Thoracic aorta (tissue), 2 donors: ENCODE data around the gene NPIPA5. TPM values are rescaled to one million over a fixed set of nuclear protein-coding genes. Genes with fewer than 3 reads are reported as not detected.
"Not testable (repeated sequence)": the region's sequence is repeated elsewhere in the genome, so short reads cannot be mapped to it uniquely, and the experiment has no call there.

Source experiments
- ATAC-seq: fragments of 150-250 bp; one replicate; pipeline ENCODE4 v1.8.0; 2017; ENCODE audit warnings: low read depth; ENCODE audit not compliant: insufficient number of reproducible peaks, low FRiP score
- DNase-seq: peaks from one replicate; pipeline ENCODE4 v3.0.0-alpha.2; 2020; ENCODE audit warnings: low spot score
- H3K27ac ChIP-seq, 2 donors: fragments of 200-600 bp; sonication (generic); 1 replicate in 1 of 2; 2 replicates in 1 of 2; pipeline ENCODE4 v1.5.1; 2016; ENCODE audit warnings: mild to moderate bottlenecking in 2 of 2, moderate library complexity in 2 of 2
- H3K27me3 ChIP-seq: fragments of 200-600 bp; sonication (generic); replicated peaks from 2 replicates; pipeline ENCODE4 v1.6.0; 2016; ENCODE audit warnings: mild to moderate bottlenecking; ENCODE audit not compliant: insufficient read depth
- H3K36me3 ChIP-seq: fragments of 200-600 bp; sonication (generic); one replicate; pipeline ENCODE4 v1.5.1; 2016
- H3K4me1 ChIP-seq, 2 donors: fragments of 200-600 bp; sonication (generic); 1 replicate in 1 of 2; 2 replicates in 1 of 2; pipeline versions ENCODE4 v1.5.1 to v1.6.0; 2016; ENCODE audit warnings: low read depth in 2 of 2, mild to moderate bottlenecking in 1 of 2; ENCODE audit not compliant: control insufficient read depth in 1 of 2
- H3K4me3 ChIP-seq: fragments of 200-600 bp; sonication (generic); 2 replicates; pipeline ENCODE4 v1.5.1; 2016; ENCODE audit warnings: mild to moderate bottlenecking
- H3K9me3 ChIP-seq: fragments of 200-600 bp; sonication (generic); 2 replicates; pipeline ENCODE4 v1.5.1; 2016
- total RNA-seq, 2 donors: library from RNA; depleted of rRNA; stranded (reverse); fragments of >200 nt; gene quantifications; one replicate each; pipeline versions ENCODE4 v1.1.0 to v1.2.3, GENCODE V29; 2016

Gene NPIPA5
- total RNA-seq, 2 donors from 2014 or later = 5.4 to 28.6 TPM

DNA sequence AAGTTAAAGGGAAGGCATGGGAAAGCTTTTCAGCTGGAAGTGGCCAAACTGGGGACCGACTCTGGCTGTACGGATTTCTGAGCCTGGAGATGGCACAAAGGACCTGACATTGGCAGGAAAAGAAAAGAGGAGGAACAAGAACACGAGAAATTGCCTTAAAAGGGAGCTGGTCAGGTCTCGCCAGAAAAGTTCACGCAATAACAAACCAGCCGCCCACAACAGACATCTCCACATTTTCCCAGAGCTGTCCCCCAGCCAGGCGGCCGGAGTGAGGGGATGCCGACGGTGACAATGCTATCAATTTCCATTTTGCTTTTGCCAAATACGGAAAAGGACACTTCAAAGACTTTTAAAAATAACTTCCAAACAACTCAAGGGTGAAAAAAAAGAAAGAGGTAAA lies 26.8 kb downstream of the NPIPA5 start:
- ATAC-seq, H3K27ac ChIP-seq: not testable (repeated sequence)

DNA sequence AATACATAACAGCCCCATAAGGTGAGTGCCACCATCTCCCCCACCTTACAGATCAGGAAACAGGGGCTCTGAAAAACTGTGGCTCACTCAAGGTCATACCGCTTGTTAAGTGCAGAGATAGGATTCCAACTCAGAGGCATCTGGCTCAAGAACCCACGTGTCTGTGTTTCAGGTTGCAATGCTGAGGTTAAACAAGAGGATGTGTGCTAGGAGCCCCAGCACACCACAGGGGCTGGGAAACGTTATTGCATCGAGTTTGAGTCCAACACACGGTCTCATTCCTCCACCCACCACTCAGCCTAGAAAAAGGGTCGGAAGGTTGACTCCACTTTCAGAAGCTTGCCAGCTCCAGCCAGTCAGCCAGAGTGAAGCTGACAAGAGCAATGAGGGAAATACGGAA lies 29.4 kb downstream of the NPIPA5 start:
- not testable (repeated sequence) for H3K9me3 ChIP-seq, ATAC-seq, H3K27ac ChIP-seq, H3K27me3 ChIP-seq, H3K36me3 ChIP-seq, H3K4me3 ChIP-seq, H3K4me1 ChIP-seq, DNase-seq

More for the DNA sequence above, 26.8 kb downstream of the NPIPA5 start:
- not testable (repeated sequence) for H3K9me3 ChIP-seq, DNase-seq, H3K36me3 ChIP-seq, H3K4me1 ChIP-seq, H3K27me3 ChIP-seq
- peak overlapping the region; percentile 42 for H3K4me3 ChIP-seq

DNA sequence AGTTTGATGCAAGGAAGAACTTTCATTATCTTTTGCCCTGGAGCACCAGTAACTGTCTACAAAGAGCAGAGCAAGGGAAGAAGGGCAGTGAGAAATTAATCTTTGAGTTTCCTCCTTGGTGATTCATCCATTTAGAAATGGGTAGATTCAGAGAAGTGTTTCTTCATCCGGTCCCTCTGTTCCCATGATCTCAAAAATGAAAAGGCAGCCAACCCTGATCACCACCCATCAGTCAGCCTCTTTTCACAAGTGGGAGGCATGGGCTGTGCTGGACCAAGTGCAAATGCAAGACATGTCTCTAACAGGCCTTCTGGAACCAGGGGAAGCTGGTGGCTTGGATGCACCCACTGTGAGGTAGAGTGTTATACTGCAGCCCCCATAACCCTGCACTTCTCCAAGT lies 35.8 kb downstream of the NPIPA5 start:
- H3K9me3 ChIP-seq, H3K36me3 ChIP-seq, H3K27me3 ChIP-seq, ATAC-seq, DNase-seq, H3K27ac ChIP-seq, H3K4me1 ChIP-seq, H3K4me3 ChIP-seq: not testable (repeated sequence)

DNA sequence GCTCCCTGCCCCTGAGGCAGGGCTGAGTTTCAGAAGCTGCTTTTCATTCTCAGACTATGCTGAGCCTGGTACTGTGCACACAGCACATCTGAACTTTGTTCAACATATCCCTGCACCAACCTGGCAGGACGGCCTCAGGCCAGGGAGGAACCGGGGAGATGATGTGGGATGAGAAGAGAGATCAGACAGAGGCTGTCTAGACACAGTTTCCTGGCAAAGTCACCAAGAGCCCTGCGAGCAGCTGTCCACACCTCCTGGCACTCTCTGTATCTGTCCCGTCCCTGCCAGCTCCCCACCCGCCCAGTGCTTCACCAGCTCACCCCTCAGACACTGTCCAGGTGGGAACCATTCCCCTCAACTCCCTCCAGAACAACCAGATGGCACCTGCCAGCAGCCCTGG lies 39.1 kb downstream of the NPIPA5 start:
- H3K27ac ChIP-seq, H3K9me3 ChIP-seq, DNase-seq, H3K4me3 ChIP-seq, H3K4me1 ChIP-seq, H3K27me3 ChIP-seq, H3K36me3 ChIP-seq, ATAC-seq: not testable (repeated sequence)

DNA sequence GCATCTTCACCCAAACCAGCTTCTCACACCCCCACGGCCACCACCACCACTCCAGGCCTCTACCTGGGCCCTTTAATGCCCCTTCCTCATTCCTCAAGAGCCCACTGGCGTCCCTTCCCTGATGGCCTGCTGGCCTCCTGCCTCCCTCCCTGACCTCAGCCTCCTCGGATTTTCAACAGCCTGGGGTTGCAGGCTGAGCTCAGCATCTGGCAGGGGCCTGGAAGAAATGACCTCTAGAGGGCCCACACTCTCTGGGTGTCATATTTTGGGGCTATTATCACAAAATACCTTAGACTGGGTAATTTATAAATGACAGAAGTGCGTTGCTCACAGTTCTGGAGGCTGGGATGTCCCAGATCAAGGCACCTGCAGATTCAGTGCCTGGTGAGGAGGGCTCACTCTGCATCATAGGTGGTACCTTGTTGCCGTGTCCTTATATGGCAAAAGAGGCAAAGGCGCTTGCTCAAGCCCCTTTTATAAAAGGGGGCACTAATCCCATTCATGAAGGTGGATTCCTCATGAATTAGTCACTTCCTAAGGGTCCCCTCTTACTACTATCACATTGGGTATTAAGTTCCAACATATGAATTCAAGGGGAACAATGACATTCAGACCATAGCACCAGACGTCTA lies 40.0 kb downstream of the NPIPA5 start:
- H3K36me3 ChIP-seq, H3K9me3 ChIP-seq, H3K4me3 ChIP-seq, H3K27me3 ChIP-seq, ATAC-seq, DNase-seq, H3K4me1 ChIP-seq, H3K27ac ChIP-seq: not testable (repeated sequence)

DNA sequence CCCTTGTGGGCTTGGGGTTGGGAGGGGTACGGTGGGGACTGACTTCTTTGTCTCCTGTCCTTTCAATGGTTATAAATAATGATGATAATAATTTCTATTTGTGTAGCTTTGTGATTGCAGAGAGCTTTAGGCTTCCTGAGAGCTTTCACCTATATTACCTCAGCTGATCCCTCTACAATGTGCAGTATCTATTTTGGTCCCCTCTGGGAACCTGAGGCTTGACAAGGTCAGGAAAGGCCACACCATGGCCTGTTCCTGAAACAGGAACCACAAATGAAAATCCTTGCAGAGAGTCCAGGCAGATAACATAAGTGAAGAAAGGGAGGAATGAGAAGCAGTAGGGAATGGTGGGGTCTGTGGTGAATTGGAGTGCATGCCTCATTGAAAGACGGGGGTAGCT lies 42.5 kb downstream of the NPIPA5 start:
- H3K27me3 ChIP-seq, H3K27ac ChIP-seq, H3K36me3 ChIP-seq, H3K4me1 ChIP-seq, H3K4me3 ChIP-seq, H3K9me3 ChIP-seq, DNase-seq, ATAC-seq: not testable (repeated sequence)

DNA sequence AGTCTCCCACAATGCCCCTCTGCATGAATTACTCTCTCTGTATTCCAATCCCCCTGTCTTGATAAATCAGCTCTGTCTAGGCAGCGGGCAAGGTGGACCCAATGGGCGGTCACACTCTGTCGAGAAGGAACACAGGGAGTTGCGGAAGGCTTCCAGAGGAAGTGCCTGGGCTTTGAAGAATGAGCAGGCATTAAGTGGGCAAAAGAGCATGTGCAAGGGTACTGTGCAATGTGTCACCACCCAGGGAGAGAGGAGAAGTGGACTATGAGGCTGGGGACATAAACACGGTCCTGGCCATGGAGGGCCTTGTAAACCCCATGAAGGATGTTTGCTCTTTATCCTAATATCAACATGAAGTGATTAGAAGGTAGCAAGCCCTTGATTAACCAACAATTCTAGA lies 44.1 kb downstream of the NPIPA5 start:
- H3K4me1 ChIP-seq, H3K4me3 ChIP-seq, H3K36me3 ChIP-seq, H3K27ac ChIP-seq, DNase-seq, ATAC-seq, H3K27me3 ChIP-seq, H3K9me3 ChIP-seq: not testable (repeated sequence)

DNA sequence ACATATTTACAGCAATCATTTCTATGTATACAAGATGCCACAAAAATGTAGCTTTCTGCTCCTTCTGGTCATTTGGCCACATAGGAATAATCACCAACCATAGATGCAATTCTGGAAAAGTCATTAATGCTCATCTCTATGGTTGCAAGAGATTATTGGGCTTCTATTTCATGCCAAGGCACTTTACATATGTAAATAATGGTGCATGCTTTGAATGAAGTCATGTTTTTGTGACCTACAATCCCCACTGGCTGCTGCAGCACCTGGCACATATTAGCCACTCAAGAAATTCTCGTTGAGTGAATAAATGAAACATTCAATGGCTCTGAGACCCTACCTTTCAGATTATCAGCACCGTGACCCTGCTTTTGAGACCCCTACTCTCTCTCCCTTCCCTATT lies 47.1 kb downstream of the NPIPA5 start:
- H3K9me3 ChIP-seq, DNase-seq, H3K4me1 ChIP-seq, ATAC-seq, H3K36me3 ChIP-seq, H3K27me3 ChIP-seq, H3K27ac ChIP-seq, H3K4me3 ChIP-seq: not testable (repeated sequence)

DNA sequence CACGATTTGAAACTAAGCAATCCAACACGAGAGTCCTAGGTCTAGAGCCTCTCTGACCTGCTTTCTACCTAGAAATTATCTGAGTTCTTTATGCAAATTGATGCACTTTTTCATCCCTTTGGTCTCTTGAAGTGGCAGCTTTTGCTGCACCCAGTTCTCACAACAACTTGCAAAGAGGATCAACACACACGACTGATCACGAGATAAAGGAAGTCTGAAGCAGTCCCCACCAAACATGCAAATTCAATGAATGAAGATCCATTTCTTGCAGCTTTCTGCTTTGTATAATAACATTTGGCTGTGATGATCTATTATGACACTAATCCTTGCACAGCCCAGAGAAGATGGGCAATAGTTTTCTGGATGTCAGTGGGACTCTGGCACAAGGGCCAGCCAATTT lies 53.1 kb downstream of the NPIPA5 start:
- H3K4me1 ChIP-seq, H3K4me3 ChIP-seq, H3K9me3 ChIP-seq, H3K27me3 ChIP-seq, DNase-seq, H3K36me3 ChIP-seq, H3K27ac ChIP-seq, ATAC-seq: not testable (repeated sequence)

DNA sequence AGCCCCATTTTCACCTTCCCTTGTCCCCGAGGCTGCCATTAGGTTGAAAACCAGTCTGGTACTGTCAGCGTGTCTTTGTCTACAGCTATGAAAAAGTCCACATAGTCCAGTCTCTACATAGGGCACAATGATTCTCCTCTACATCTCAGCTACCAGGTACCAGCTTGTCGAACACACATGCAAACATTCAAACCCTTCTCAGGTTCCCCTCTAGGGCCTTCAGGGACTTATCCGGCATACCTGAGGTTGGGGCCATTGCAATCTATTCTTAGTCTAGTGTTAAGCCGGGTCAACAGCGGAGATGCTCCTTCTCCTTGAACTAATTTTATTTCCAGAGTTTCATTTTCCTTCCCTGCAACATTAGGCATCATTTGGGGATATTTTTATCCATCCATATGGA lies 54.7 kb downstream of the NPIPA5 start:
- H3K27ac ChIP-seq, DNase-seq, ATAC-seq, H3K36me3 ChIP-seq, H3K4me3 ChIP-seq, H3K4me1 ChIP-seq, H3K9me3 ChIP-seq, H3K27me3 ChIP-seq: not testable (repeated sequence)

DNA sequence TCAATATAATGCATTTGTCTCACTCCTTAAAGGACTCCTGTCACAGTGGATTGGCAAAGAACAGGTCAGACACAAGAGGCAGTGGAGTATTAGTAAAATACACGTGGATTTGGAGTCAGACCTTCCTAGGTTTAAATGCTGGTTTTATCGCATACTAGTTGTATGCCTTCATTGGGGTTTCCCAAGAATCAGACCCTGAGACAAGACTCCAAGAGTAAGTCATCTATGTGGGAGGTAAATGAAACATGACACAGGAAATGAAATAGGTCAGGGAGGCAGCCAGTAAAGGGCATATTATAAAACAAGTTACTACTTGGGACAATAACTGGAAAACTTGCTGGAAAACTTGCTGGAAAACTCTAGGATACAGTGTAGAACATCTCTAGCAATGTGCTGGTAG lies 56.9 kb downstream of the NPIPA5 start:
- not testable (repeated sequence) for DNase-seq, H3K27me3 ChIP-seq, H3K4me1 ChIP-seq, ATAC-seq, H3K27ac ChIP-seq, H3K9me3 ChIP-seq, H3K4me3 ChIP-seq, H3K36me3 ChIP-seq

DNA sequence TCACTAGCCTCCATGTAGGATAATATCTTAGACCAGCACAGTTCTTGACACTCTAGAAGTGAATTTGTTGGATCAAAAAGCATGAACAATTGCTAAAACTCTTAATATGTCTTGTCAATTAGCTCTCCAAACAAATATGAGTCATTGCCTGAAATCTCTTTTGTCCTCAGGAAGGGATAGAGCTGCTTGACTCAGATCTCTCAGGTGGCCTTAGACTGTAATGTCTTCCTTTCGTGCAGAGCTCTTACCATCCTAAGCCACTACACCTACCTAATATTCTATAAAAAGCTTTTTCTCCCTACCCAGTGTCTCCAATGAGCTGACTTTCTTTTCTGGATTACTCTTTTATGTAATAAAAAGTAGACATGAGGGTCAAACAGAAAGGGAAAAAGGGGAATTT lies 63.5 kb downstream of the NPIPA5 start:
- not testable (repeated sequence) for DNase-seq, ATAC-seq, H3K36me3 ChIP-seq, H3K4me3 ChIP-seq, H3K9me3 ChIP-seq, H3K27me3 ChIP-seq, H3K27ac ChIP-seq, H3K4me1 ChIP-seq
